Pancreas (tissue), 10 donors: ENCODE data around the gene DPM3. TPM values are rescaled to one million over a fixed set of nuclear protein-coding genes. Genes with fewer than 3 reads are reported as not detected.
A peak's percentile ranks its signal among the peaks of the same experiment; 100 is the strongest.

Experiments used
- ATAC-seq, 4 donors: fragments of 200-7000 bp; cut with Tn5 transposase; one replicate each; pipeline versions ENCODE4 v1.8.0 to v1.9.1; 2020; ENCODE audit warnings: mild to moderate bottlenecking in 4 of 4, moderate library complexity in 4 of 4
- DNase-seq, 6 donors: peaks; one replicate each; pipeline ENCODE4 v3.0.0-alpha.2; 2020
- FAIRE-seq: peaks from 2 replicates; lab custom pipeline; 2012; peaks lifted over from hg19 to GRCh38; lab: Jason Lieb, UNC
- H3K27ac ChIP-seq, 4 donors: fragments of 200-600 bp; sonication (generic); 1 replicate in 3 of 4; 2 replicates in 1 of 4; pipeline versions ENCODE4 v1.5.0 to v1.8.0; 2020
- H3K27me3 ChIP-seq, 4 donors: fragments of 200-600 bp; one replicate each; pipeline ENCODE4 v1.8.0; 2021
- H3K36me3 ChIP-seq, 3 donors: fragments of 200-600 bp; sonication (generic) in 1 of 3; one replicate each; pipeline versions ENCODE4 v1.5.0 to v1.8.0; 2020 to 2021
- H3K4me1 ChIP-seq, 3 donors: fragments of 200-600 bp; one replicate each; pipeline ENCODE4 v1.8.0; 2021
- H3K4me3 ChIP-seq, 4 donors: fragments of 200-600 bp; sonication (generic) in 2 of 4; one replicate each; pipeline versions ENCODE4 v1.5.0 to v1.8.0; 2020 to 2021
- H3K9me3 ChIP-seq, 4 donors: fragments of 200-600 bp; one replicate each; pipeline ENCODE4 v1.8.0; 2021
- WGBS, 2 donors: extraction: QIAGEN DNeasy Blood & Tissue Kit; methylation state at CpG; one replicate each; pipeline ENCODE4 v1.1.7; 2013; 5-methylcytosine and 5-hydroxymethylcytosine counted together
- intact Hi-C, 3 donors: fragments of 100-400 bp; cut with DNase I; formaldehyde crosslinking; loops; one replicate each; pipeline versions ENCODE4 v1.11.1 to v1.14.2; 2022
- polyA plus RNA-seq, 2 donors: library from polyadenylated mRNA; stranded (reverse); fragments of 200-250 nt; gene quantifications; one replicate each; pipeline ENCODE4 v1.2.3, GENCODE V29; 2013
- total RNA-seq, 6 donors: library from RNA; stranded (reverse); fragmentation: NEBNext Ultra II Directional in 4 of 6; extraction: Animal tissue kit (Norgen Biotek cat#: 25700) in 4 of 6; gene quantifications; one replicate each; pipeline versions ENCODE4 v1.2.1 to v1.2.4, GENCODE V29; 2021 to 2023
- TF ChIP-seq, protein P1 (sequence below), 4 donors: fragments of 200-600 bp; sonication (generic) in 3 of 4; IDR thresholded peaks; one replicate each; pipeline versions ENCODE4 v1.5.0 to v1.8.0; 2021; ENCODE audit warnings: antibody characterized with exemption in 4 of 4
- donor health status: healthy with polysubstance abuse.
- donor health status: DM: no; HTN: no; CAD: no; lungs with moderate emphysema.
- donor health status: DM: no; HTN: no; CAD: no.
- donor health status: control.
- donor health status: control.
- donor health status: Bipolar disorder and iron deficiency.
- donor health status: DM: yes; HTN: yes; CAD: no.
- donor health status: DM: no; HTN: no; CAD: no.
- donor health status: DM: no; HTN: no; CAD: no.
- donor health status: DM: yes; HTN: yes; CAD: no.

The DPM3 gene
- total and polyA plus RNA-seq, 8 donors = 39.4 to 227 (median 43.5) TPM

DNA sequence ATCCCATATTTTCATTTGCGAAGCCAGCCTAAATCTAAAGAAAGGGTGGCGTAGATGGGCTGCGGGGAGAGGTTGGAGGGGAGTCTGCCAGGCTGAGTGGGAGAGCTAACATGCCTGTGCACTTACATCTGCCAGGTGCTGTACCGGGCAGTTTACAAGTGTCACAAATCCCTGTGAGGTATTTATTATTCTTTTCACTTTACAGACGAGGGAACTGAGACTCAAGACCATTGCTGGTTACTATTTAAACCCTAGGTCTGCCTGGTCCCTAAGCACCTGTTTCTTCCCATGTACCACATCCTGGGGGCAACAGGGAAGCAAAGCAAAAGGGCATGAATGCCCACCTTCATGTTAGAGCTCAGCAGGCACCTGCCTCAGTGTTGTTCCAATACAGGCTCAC lies 32.0 kb downstream of the DPM3 start:
- H3K9me3 ChIP-seq = no peaks in the 10 kb centered on the region
- H3K4me3 ChIP-seq = no peak overlapping the region
- TF ChIP-seq, protein P1, sequence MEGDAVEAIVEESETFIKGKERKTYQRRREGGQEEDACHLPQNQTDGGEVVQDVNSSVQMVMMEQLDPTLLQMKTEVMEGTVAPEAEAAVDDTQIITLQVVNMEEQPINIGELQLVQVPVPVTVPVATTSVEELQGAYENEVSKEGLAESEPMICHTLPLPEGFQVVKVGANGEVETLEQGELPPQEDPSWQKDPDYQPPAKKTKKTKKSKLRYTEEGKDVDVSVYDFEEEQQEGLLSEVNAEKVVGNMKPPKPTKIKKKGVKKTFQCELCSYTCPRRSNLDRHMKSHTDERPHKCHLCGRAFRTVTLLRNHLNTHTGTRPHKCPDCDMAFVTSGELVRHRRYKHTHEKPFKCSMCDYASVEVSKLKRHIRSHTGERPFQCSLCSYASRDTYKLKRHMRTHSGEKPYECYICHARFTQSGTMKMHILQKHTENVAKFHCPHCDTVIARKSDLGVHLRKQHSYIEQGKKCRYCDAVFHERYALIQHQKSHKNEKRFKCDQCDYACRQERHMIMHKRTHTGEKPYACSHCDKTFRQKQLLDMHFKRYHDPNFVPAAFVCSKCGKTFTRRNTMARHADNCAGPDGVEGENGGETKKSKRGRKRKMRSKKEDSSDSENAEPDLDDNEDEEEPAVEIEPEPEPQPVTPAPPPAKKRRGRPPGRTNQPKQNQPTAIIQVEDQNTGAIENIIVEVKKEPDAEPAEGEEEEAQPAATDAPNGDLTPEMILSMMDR (IDR thresholded peaks at IDR 0.05) = no peak
- no peak overlapping the region for H3K27ac ChIP-seq
- ATAC-seq = no peak
- no peak for DNase-seq
- no peak for FAIRE-seq
- intact Hi-C loops = loop anchor here in 1 of 3 donors (10.0 kb wide), 1 partner anchor 57 kb away; no protein-coding TSS in a partner anchor
- H3K27me3 ChIP-seq = no peaks in the 10 kb centered on the region
- 66% methylated on average over 5 of the region's 5 CpGs for WGBS, 2 donors
- peaks cover 0 to 5% (median 0%) of the 10 kb centered on the region in 3 donors for H3K4me1 ChIP-seq
- no peaks in the 10 kb centered on the region for H3K36me3 ChIP-seq

DNA sequence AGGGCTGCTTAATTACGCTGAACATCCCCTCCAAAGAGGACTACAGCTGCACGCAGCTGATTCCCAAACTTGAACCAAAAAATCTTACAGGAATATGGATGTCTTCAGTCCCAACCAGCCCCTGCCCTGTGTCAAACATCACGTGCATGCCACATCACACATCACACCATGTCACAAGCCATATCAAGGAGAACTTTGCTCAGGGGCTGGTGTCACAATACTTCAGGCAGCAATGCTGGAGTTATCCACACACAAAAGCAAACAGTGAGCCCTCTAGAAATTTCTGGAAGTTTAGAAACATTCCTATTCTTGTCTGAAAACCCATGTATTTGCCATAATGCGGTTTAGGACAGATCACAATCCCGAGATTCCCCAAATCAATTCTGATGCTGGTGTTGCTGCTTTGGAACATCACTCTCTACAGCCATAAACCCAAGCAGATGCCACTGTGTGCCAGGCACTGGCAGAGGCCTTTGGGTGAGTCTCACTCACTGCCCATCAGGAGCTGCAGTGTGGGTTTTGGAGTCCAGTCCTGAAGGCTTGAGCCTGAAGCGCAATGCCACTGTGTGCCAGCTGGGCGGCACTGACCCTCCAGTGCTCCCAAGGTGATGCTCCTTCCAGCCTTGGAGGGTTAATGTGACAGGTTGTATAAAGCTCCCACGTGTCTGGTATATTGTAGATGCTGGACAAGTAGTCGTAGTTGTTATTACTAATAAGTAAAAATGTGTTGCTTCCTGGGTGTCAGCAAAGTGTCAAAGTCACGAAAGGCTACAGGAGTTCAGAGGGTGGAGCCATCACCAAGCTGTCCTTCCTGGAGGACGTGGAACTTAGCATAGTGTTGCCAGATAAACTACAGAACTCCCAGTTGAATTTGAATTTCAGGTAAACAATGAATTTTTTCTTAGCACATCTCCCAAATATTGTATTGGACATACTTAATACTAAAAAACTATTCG lies 32.7 kb downstream of the DPM3 start:
- 64 to 68% methylated on average over 12 of the region's 12 CpGs for WGBS, 2 donors
- FAIRE-seq = no peak
- peaks cover 0 to 5% (median 0%) of the 10 kb centered on the region in 3 donors for H3K4me1 ChIP-seq
- intact Hi-C loops = loop anchor here in 1 of 3 donors (10.0 kb wide), 1 partner anchor 57 kb away; no protein-coding TSS in a partner anchor
- H3K36me3 ChIP-seq = no peaks in the 10 kb centered on the region
- no peak overlapping the region for H3K4me3 ChIP-seq
- no peak overlapping the region for H3K27ac ChIP-seq
- no peaks in the 10 kb centered on the region for H3K27me3 ChIP-seq
- no peak for ATAC-seq
- DNase-seq = no peak
- TF ChIP-seq, protein P1 (IDR thresholded peaks at IDR 0.05) = no peak
- H3K9me3 ChIP-seq = no peaks in the 10 kb centered on the region

DNA sequence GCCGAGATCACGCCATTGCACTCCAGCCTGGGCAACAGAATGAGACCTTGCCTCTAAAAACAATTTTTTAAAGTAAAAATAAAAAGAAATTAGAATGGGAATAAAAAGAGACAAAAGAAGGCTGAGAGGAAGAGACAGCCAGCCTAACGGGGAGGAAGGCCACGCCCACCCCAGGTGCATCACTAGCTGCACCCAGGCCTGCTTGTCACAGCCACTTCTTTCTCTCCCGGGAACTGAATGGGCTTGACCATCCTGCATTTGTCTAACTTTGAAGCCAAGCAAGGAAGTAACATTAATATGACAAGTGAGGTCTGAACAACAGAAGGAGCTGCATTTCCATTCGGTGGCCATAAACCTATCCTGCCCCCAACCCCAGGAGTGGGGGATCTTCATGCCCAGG lies 33.5 kb downstream of the DPM3 start:
- 71 to 78% methylated on average over 6 of the region's 6 CpGs for WGBS, 2 donors
- Histone ChIP-seq H3K4me1 (peaks cover 0 to 5% (median 0%) of the 10 kb centered on the region in 3 donors), H3K27me3 (no peaks in the 10 kb centered on the region), H3K9me3 (no peaks in the 10 kb centered on the region), H3K27ac (no peak overlapping the region), H3K4me3 (no peak overlapping the region), H3K36me3 (no peaks in the 10 kb centered on the region)
- DNase-seq = no peak
- TF ChIP-seq, protein P1 (IDR thresholded peaks at IDR 0.05) = no peak
- no peak for ATAC-seq
- intact Hi-C loops = loop anchor here in 1 of 3 donors (10.0 kb wide), 1 partner anchor 58 kb away; no protein-coding TSS in a partner anchor
- no peak for FAIRE-seq

DNA sequence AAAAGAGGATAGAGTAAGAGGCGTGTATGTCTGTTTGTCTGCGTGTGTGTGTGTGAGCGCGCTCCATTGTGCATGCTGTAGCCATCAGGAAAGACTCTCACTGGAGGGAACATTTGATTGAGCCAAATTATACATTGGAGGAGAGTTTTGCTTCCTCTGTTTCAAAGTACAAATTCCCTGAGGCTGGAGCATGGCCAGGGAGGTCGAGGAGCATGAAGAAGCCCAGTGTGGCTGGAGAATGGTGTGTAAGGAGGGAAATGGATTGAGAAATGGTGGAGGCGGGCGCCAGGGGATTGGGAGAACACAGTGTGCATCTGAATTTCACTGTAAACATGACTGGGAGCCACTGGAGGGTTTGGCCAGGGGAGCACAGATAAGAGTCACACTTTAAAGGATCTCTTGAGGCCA lies 34.7 kb downstream of the DPM3 start:
- TF ChIP-seq, protein P1 (IDR thresholded peaks at IDR 0.05) = no peak
- Histone ChIP-seq H3K4me3 (no peak overlapping the region), H3K27me3 (no peaks in the 10 kb centered on the region), H3K36me3 (no peaks in the 10 kb centered on the region), H3K9me3 (no peaks in the 10 kb centered on the region), H3K4me1 (peaks cover 0 to 5% (median 0%) of the 10 kb centered on the region in 3 donors), H3K27ac (no peak overlapping the region)
- FAIRE-seq (no peak), ATAC-seq (peak in 2 of 4 donors; percentile 18 to 31), DNase-seq (no peak)
- intact Hi-C loops = loop anchor here in 1 of 3 donors (10.0 kb wide), 1 partner anchor 59 kb away; no protein-coding TSS in a partner anchor
- WGBS, 2 donors = 68 to 70% methylated on average over 7 of the region's 7 CpGs
